ENCODE measurements around the gene GAS7. TPM values are rescaled to one million over a fixed set of nuclear protein-coding genes. Genes with fewer than 3 reads are reported as not detected.

Gene GAS7
- total and polyA plus RNA-seq, 8 donors, result 30.4 to 83.4 (median 40.1) TPM

DNA sequence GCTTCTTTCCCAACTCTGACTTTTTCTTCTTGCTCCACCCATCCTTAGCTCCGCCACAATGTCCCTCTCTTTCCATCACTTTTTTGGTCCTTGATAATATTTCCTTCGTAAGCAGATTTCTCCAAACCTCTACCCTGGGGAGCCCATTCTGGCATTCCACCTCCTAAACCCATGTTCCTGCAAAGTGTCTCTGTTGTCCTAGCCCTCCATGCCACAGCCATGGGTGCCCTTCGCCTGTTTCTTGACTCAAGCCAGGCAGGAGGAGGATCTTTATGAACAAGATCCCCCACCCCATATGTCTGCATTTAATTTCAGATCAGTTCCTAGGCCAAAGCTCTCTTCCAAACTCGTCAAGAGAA, 42.4 kb downstream of the GAS7 start:
- no peak for ATAC-seq
- intact Hi-C loops (cut with DNase I), result no loop called here
- Histone ChIP-seq H3K27ac (peak overlapping the region; percentile 66 to 85), H3K4me1 (peaks cover 13 to 52% of the 10 kb centered on the region in 2 donors), H3K27me3 (no peaks in the 10 kb centered on the region), H3K9me3 (no peaks in the 10 kb centered on the region), H3K36me3 (no peaks in the 10 kb centered on the region), H3K4me3 (no peak overlapping the region)
- TF ChIP-seq, protein P1, sequence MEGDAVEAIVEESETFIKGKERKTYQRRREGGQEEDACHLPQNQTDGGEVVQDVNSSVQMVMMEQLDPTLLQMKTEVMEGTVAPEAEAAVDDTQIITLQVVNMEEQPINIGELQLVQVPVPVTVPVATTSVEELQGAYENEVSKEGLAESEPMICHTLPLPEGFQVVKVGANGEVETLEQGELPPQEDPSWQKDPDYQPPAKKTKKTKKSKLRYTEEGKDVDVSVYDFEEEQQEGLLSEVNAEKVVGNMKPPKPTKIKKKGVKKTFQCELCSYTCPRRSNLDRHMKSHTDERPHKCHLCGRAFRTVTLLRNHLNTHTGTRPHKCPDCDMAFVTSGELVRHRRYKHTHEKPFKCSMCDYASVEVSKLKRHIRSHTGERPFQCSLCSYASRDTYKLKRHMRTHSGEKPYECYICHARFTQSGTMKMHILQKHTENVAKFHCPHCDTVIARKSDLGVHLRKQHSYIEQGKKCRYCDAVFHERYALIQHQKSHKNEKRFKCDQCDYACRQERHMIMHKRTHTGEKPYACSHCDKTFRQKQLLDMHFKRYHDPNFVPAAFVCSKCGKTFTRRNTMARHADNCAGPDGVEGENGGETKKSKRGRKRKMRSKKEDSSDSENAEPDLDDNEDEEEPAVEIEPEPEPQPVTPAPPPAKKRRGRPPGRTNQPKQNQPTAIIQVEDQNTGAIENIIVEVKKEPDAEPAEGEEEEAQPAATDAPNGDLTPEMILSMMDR (IDR thresholded peaks at IDR 0.05), result no peak
- no peak for DNase-seq

GRCh38 chr17:10155371-10156076, 42.9 kb downstream of the GAS7 start:
- intact Hi-C loops (cut with DNase I), result no loop called here
- H3K4me1 ChIP-seq, result peaks cover 13 to 57% of the 10 kb centered on the region in 2 donors
- TF ChIP-seq, protein P1 (IDR thresholded peaks at IDR 0.05), result no peak
- H3K27ac ChIP-seq, result peak overlapping the region in 1 of 2 donors; percentile 85
- ATAC-seq (no peak), DNase-seq (peak in 2 of 4 donors; percentile 61 to 83)
- no peaks in the 10 kb centered on the region for H3K27me3 ChIP-seq
- H3K9me3 ChIP-seq, result no peaks in the 10 kb centered on the region
- H3K4me3 ChIP-seq, result no peak overlapping the region
- no peaks in the 10 kb centered on the region for H3K36me3 ChIP-seq

- Histone ChIP-seq H3K27me3 (peaks cover 0 to 4% of the 10 kb centered on the region in 2 donors), H3K27ac (peak overlapping the region; percentile 5 to 87), H3K36me3 (no peaks in the 10 kb centered on the region), H3K9me3 (no peaks in the 10 kb centered on the region), H3K4me3 (no peak overlapping the region), H3K4me1 (peaks cover 13 to 60% of the 10 kb centered on the region in 2 donors)
- intact Hi-C loops (cut with DNase I), result no loop called here
- TF ChIP-seq, protein P1 (IDR thresholded peaks at IDR 0.05), result no peak
- ATAC-seq, result peak; percentile 67
- DNase-seq, result peak in 1 of 4 donors; percentile 75
These were observed 46.5 kb downstream of the GAS7 start for GRCh38 chr17:10151667-10152496.

DNA sequence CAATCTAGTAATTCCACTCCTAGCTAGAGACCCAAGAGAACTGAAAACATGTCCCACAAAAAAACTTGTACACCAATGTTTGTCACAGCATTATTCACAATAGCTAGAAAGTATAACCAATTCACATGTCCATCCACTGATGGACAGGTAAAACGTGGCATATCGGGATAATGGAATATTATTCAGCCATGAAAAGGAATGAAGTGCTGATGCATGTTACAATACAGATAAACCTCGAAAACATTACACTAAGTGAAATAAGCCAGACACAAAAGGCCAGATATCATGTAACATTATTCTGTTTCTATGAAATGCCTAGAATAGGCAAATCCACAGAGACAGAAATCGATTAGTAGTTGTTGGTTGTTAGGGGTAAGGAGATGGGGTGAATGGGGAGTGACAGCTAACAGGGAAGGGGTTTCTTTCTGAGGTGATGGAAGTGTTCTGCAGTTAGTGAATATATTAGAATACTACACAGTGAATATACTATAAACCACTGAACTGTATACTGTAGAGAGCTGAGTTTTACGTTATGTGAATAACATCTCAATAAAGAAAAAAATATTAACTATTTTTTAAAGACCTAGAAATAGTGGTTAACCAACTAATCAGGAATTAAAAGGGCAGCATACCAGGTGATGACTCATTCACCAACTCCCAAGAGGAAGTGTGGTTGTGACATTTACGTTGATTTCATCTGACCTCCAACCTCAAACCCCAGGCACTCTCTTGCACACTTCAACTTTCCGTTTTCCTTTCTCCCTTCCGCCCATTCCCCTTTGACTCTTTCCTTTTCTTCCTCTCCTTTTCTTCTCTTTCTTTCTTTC, 48.6 kb downstream of the GAS7 start:
- peak overlapping the region in 1 of 2 donors; percentile 87 for H3K27ac ChIP-seq
- H3K36me3 ChIP-seq, result no peaks in the 10 kb centered on the region
- H3K27me3 ChIP-seq, result peaks cover 0 to 4% of the 10 kb centered on the region in 2 donors
- TF ChIP-seq, protein P1 (IDR thresholded peaks at IDR 0.05), result no peak
- ATAC-seq (peak; percentile 60), DNase-seq (no peak)
- intact Hi-C loops (cut with DNase I), result no loop called here
- no peak overlapping the region for H3K4me3 ChIP-seq
- H3K9me3 ChIP-seq, result no peaks in the 10 kb centered on the region
- peaks cover 6 to 50% of the 10 kb centered on the region in 2 donors for H3K4me1 ChIP-seq
